Ovary (tissue), 9 donors: Measurements from ENCODE around the gene ERF. TPM values are rescaled to one million over a fixed set of nuclear protein-coding genes. Genes with fewer than 3 reads are reported as not detected.

ENCODE experiments used
- DNase-seq, 5 donors: peaks; one replicate each; pipeline ENCODE4 v3.0.0-alpha.2; 2019 to 2020
- H3K27ac ChIP-seq, 2 donors: fragments of 200-600 bp; one replicate each; pipeline versions ENCODE4 v1.5.1 to v1.8.0; 2019 to 2022
- H3K27me3 ChIP-seq: fragments of 200-600 bp; one replicate; pipeline ENCODE4 v1.8.0; 2022
- H3K36me3 ChIP-seq: fragments of 200-600 bp; sonication (generic); one replicate; pipeline ENCODE4 v1.5.1; 2019
- H3K4me1 ChIP-seq: one replicate; pipeline ENCODE4 v1.8.1; 2013; ENCODE audit warnings: mild to moderate bottlenecking, moderate library complexity; ENCODE audit not compliant: insufficient read depth
- H3K4me3 ChIP-seq: fragments of 200-600 bp; sonication (generic); one replicate; pipeline ENCODE4 v1.5.1; 2017
- H3K9me3 ChIP-seq, 2 donors: fragments of 200-600 bp in 1 of 2; sonication (generic) in 1 of 2; one replicate each; pipeline versions ENCODE4 v1.5.1 to v1.8.1; 2013 to 2019; ENCODE audit warnings: mild to moderate bottlenecking in 1 of 2, moderate library complexity in 1 of 2
- CTCF ChIP-seq, 3 donors: fragments of 450-650 bp in 2 of 3; fragments of 200-600 bp in 1 of 3; IDR thresholded peaks; one replicate each; pipeline versions ENCODE4 v1.5.1 to v1.8.0; 2016 to 2022; ENCODE audit warnings: antibody characterized with exemption in 3 of 3, mild to moderate bottlenecking in 1 of 3
- EP300 ChIP-seq: sonication (generic); formaldehyde crosslinking; IDR thresholded peaks from one replicate; pipeline ENCODE4 v1.6.1; 2017; ENCODE audit warnings: antibody characterized with exemption
- POLR2A ChIP-seq: fragments of 450-650 bp; IDR thresholded peaks from one replicate; pipeline ENCODE4 v1.6.1; 2017; ENCODE audit warnings: antibody characterized with exemption, mild to moderate bottlenecking, moderate library complexity
- WGBS, 3 donors: extraction: QIAGEN DNeasy Blood & Tissue Kit in 1 of 3; methylation state at CpG; one replicate each; pipeline versions ENCODE4 v1.1.5 to v1.1.7; 2013 to 2017; 5-methylcytosine and 5-hydroxymethylcytosine counted together
- intact Hi-C, 4 donors: fragments of 100-400 bp; cut with DNase I; formaldehyde crosslinking; loops; one replicate each; pipeline versions ENCODE4 v1.11.0 to v1.15.1; 2022 to 2023
- polyA plus RNA-seq, 2 donors: library from polyadenylated mRNA; stranded (reverse); fragments of 200-250 nt in 1 of 2; fragments of 350-450 nt in 1 of 2; fragmentation: Illumina TruSeq in 1 of 2; extraction: RNeasy Lipid Tissue Mini Kit (QIAGEN cat#74804) in 1 of 2; gene quantifications; one replicate each; pipeline ENCODE4 v1.2.3, GENCODE V29; 2013 to 2014
- total RNA-seq, 7 donors: library from RNA; depleted of rRNA in 2 of 7; stranded (reverse); fragments of >200 nt in 2 of 7; fragmentation: NEBNext Ultra II Directional in 3 of 7; extraction: Animal tissue kit (Norgen Biotek cat#: 25700) in 3 of 7; gene quantifications; one replicate each; pipeline versions ENCODE4 v1.1.0 to v1.2.4, GENCODE V29; 2016 to 2023
- donor health status: DM: no; HTN: no; CAD: no; lungs with moderate emphysema.
- donor health status: DM: no; HTN: no; CAD: no.
- donor health status: Bipolar disorder and iron deficiency.
- donor health status: DM: yes; HTN: yes; CAD: no.
- donor health status: DM: no; HTN: no; CAD: no.
- donor health status: DM: yes; HTN: yes; CAD: no.

ERF gene
- total and polyA plus RNA-seq, 9 donors: 23.1 to 110 (median 57.7) TPM

- Histone ChIP-seq H3K4me3 (peak overlapping the region; percentile 55), H3K27ac (no peak overlapping the region), H3K4me1 (peaks cover 8% of the 10 kb centered on the region), H3K9me3 (no peaks in the 10 kb centered on the region), H3K36me3 (no peaks in the 10 kb centered on the region), H3K27me3 (no peaks in the 10 kb centered on the region)
- DNase-seq: no peak
- TF ChIP-seq POLR2A (no peak), EP300 (no peak), CTCF (IDR thresholded peaks at IDR 0.05) (no peak)
- WGBS, 3 donors: 96 to 97% (median 97%) methylated on average over 3 of the region's 3 CpGs
- intact Hi-C loops: loop anchor here in 1 of 4 donors (10.0 kb wide), 1 partner anchor 154 kb away; the partner anchor contains the start of gene CNFN
These were observed 13.6 kb downstream of the ERF start for GRCh38 chr19:42241279-42241678.

GRCh38 chr19:42239544-42240220 lies 15.2 kb downstream of the ERF start:
- Histone ChIP-seq H3K9me3 (no peaks in the 10 kb centered on the region), H3K4me3 (no peak overlapping the region), H3K27me3 (no peaks in the 10 kb centered on the region), H3K4me1 (peaks cover 2% of the 10 kb centered on the region), H3K27ac (no peak overlapping the region), H3K36me3 (no peaks in the 10 kb centered on the region)
- 87 to 89% (median 88%) methylated on average over 10 of the region's 10 CpGs for WGBS, 3 donors
- TF ChIP-seq POLR2A (no peak), EP300 (no peak), CTCF (IDR thresholded peaks at IDR 0.05) (no peak)
- no peak for DNase-seq
- intact Hi-C loops: loop anchor here in 1 of 4 donors (10.0 kb wide), 1 partner anchor 155 kb away; the partner anchor contains the start of gene CNFN

GRCh38 chr19:42235181-42235580 lies 19.7 kb downstream of the ERF start:
- Histone ChIP-seq H3K4me3 (no peak overlapping the region), H3K27ac (no peak overlapping the region), H3K27me3 (no peaks in the 10 kb centered on the region), H3K36me3 (no peaks in the 10 kb centered on the region), H3K4me1 (no peaks in the 10 kb centered on the region), H3K9me3 (no peaks in the 10 kb centered on the region)
- WGBS, 3 donors: 74 to 88% (median 85%) methylated on average over 5 of the region's 5 CpGs
- intact Hi-C loops: loop anchor here in 1 of 4 donors (2.0 kb wide), 1 partner anchor 26 kb away; no protein-coding TSS in a partner anchor
- no peak for DNase-seq
- TF ChIP-seq EP300 (no peak), POLR2A (no peak), CTCF (IDR thresholded peaks at IDR 0.05) (no peak)

- Histone ChIP-seq H3K27me3 (no peaks in the 10 kb centered on the region), H3K4me3 (no peak overlapping the region), H3K36me3 (no peaks in the 10 kb centered on the region), H3K27ac (no peak overlapping the region), H3K4me1 (no peaks in the 10 kb centered on the region), H3K9me3 (no peaks in the 10 kb centered on the region)
- DNase-seq: no peak
- TF ChIP-seq POLR2A (no peak), CTCF (IDR thresholded peaks at IDR 0.05) (no peak), EP300 (no peak)
- WGBS, 3 donors: 89 to 91% (median 90%) methylated on average over 11 of the region's 11 CpGs
- intact Hi-C loops: loop anchor here in 1 of 4 donors (2.0 kb wide), 1 partner anchor 26 kb away; no protein-coding TSS in a partner anchor
These were observed 20.6 kb downstream of the ERF start for GRCh38 chr19:42234364-42234763.
